MCF 10A (cell line): ENCODE data around the gene SLC26A2. TPM values are rescaled to one million over a fixed set of nuclear protein-coding genes. Genes with fewer than 3 reads are reported as not detected.

Source experiments
- BruUV-seq: library from RNA; stranded (reverse); fragments of 400-500 nt; replicated peaks from 2 replicates; lab custom pipeline; 2021; lab: Mats Ljungman, UMichigan
- CTCF ChIA-PET: fragments of 300-600 bp; sonication (Branson Sonifier 250); formaldehyde crosslinking; extraction: SDS; loops from one replicate; lab custom pipeline; 2021; ENCODE audit warnings: antibody characterized with exemption, inconsistent platforms; lab: Yijun Ruan, JAX
- POLR2A ChIA-PET: fragments of 300-600, 350-650 bp; sonication (Branson Sonifier 250); formaldehyde crosslinking; extraction: SDS; loops from one replicate; lab custom pipeline; 2020; ENCODE audit warnings: antibody characterized with exemption, inconsistent platforms; lab: Yijun Ruan, JAX
- DNase-seq: peaks from one replicate; pipeline ENCODE4 v3.0.0-alpha.2; 2018; ENCODE audit not compliant: unreplicated experiment
- H3K27ac Mint-ChIP-seq: one replicate; pipeline ENCODE4 v1.8.0; 2022; ENCODE audit warnings: mild to moderate bottlenecking, low read depth, mixed read lengths; ENCODE audit not compliant: unreplicated experiment
- H3K27me3 Mint-ChIP-seq: one replicate; pipeline ENCODE4 v1.8.0; 2022; ENCODE audit warnings: mixed read lengths; ENCODE audit not compliant: insufficient read depth, unreplicated experiment
- H3K36me3 Mint-ChIP-seq: one replicate; pipeline ENCODE4 v1.8.0; 2022; ENCODE audit warnings: mild to moderate bottlenecking, moderate library complexity, mixed read lengths; ENCODE audit not compliant: insufficient read depth, unreplicated experiment
- H3K4me1 Mint-ChIP-seq: one replicate; pipeline ENCODE4 v1.8.0; 2022; ENCODE audit warnings: mixed read lengths; ENCODE audit not compliant: insufficient read depth, unreplicated experiment
- H3K4me3 Mint-ChIP-seq: one replicate; pipeline ENCODE4 v1.8.0; 2022; ENCODE audit warnings: mild to moderate bottlenecking, moderate library complexity, mixed read lengths; ENCODE audit not compliant: unreplicated experiment
- H3K9me3 Mint-ChIP-seq: one replicate; pipeline ENCODE4 v1.8.0; 2022; ENCODE audit warnings: mixed read lengths; ENCODE audit not compliant: unreplicated experiment
- intact Hi-C: fragments of 100-400 bp; cut with micrococcal nuclease; formaldehyde crosslinking; loops from 2 replicates; pipeline ENCODE4 v1.14.1; 2022
- total RNA-seq: library from RNA; stranded (reverse); gene quantifications from 2 replicates; pipeline ENCODE4 v1.2.3, GENCODE V29; 2022
- TF ChIP-seq, protein P1 (sequence below): fragments of 200-600 bp; IDR thresholded peaks from one replicate; pipeline ENCODE4 v1.8.0; 2022; ENCODE audit warnings: antibody characterized with exemption, mild to moderate bottlenecking; ENCODE audit not compliant: unreplicated experiment

The SLC26A2 gene
- total RNA-seq, 1 experiment from 2014 or later: 56.2 TPM

GRCh38 chr5:149936700-149937091 lies 23.9 kb upstream of the SLC26A2 start:
- DNase-seq: peak; percentile 27
- H3K4me1 Mint-ChIP-seq: peaks cover 69% of the 10 kb centered on the region
- CTCF ChIA-PET: interaction anchor here (0.5 to 8.9 kb wide), 21 partner anchors 11 to 387 kb away, joined by 3 to 105 read pairs (median 5); partner anchors contain the start of gene SLC26A2
- H3K27ac Mint-ChIP-seq: peak overlapping the region; percentile 98
- H3K27me3 Mint-ChIP-seq: no peaks in the 10 kb centered on the region
- intact Hi-C loops: no loop called here
- H3K36me3 Mint-ChIP-seq: peaks cover 8% of the 10 kb centered on the region
- H3K4me3 Mint-ChIP-seq: peak overlapping the region; percentile 4
- BruUV-seq: no TSS peak
- TF ChIP-seq, protein P1, sequence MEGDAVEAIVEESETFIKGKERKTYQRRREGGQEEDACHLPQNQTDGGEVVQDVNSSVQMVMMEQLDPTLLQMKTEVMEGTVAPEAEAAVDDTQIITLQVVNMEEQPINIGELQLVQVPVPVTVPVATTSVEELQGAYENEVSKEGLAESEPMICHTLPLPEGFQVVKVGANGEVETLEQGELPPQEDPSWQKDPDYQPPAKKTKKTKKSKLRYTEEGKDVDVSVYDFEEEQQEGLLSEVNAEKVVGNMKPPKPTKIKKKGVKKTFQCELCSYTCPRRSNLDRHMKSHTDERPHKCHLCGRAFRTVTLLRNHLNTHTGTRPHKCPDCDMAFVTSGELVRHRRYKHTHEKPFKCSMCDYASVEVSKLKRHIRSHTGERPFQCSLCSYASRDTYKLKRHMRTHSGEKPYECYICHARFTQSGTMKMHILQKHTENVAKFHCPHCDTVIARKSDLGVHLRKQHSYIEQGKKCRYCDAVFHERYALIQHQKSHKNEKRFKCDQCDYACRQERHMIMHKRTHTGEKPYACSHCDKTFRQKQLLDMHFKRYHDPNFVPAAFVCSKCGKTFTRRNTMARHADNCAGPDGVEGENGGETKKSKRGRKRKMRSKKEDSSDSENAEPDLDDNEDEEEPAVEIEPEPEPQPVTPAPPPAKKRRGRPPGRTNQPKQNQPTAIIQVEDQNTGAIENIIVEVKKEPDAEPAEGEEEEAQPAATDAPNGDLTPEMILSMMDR: no peak
- no peaks in the 10 kb centered on the region for H3K9me3 Mint-ChIP-seq
- POLR2A ChIA-PET: interaction anchor here (0.7 to 6.3 kb wide), 32 partner anchors 8 to 851 kb away, joined by 3 to 138 read pairs (median 4); partner anchors contain the start of genes HMGXB3, PDE6A, SLC26A2 and TIGD6

DNA sequence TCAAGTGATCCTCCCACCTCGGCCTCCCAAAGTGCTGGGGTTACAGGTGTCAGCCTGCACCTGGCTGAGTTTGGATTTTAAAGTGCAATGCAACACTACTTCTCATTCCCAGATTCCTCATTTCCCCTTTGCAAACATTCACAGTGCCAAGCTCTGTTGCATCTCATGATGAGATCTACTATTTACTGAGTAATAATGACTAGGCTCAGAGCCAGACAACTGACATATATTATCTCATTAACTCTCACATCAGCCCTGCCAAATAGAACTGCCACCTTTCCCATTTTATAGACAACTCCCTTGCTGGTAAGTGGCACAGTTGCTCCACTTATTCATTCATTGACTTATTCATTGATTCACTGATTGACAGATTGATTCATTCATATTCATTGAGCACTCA lies 22.9 kb upstream of the SLC26A2 start:
- peak; percentile 92 for DNase-seq
- H3K27me3 Mint-ChIP-seq: no peaks in the 10 kb centered on the region
- TF ChIP-seq, protein P1: no peak
- no peaks in the 10 kb centered on the region for H3K9me3 Mint-ChIP-seq
- H3K27ac Mint-ChIP-seq: peak overlapping the region; percentile 98
- peaks cover 8% of the 10 kb centered on the region for H3K36me3 Mint-ChIP-seq
- CTCF ChIA-PET: interaction anchor here (0.5 to 8.9 kb wide), 7 partner anchors 14 to 281 kb away, joined by 3 to 105 read pairs (median 10); partner anchors contain the start of gene SLC26A2
- H3K4me3 Mint-ChIP-seq: peak overlapping the region; percentile 43
- POLR2A ChIA-PET: interaction anchor here (0.6 to 6.3 kb wide), 19 partner anchors 11 to 304 kb away, joined by 3 to 138 read pairs (median 9); partner anchors contain the start of gene SLC26A2
- H3K4me1 Mint-ChIP-seq: peaks cover 77% of the 10 kb centered on the region
- BruUV-seq: no TSS peak
- intact Hi-C loops: loop anchor here (2.0 kb wide), 2 partner anchors 21 to 41 kb away; no protein-coding TSS in a partner anchor

DNA sequence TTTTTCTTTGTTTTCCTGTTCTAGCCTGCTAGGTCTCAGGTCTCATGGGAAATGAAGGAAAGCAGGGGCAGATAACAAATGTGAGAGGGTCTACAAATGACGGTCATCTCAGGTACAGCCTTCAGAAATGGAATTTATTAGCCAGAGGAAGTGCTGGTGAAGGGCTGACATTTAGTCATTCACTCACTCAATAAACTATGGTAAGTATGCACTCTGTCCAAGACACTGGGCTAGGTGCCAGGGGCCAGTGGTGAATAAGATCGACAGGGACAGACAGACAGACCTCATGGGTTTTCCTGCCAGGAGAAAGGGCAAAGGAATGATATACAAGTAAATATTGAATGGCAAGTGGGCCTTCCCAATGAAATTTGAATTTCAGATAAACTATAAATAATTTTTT lies 22.3 kb upstream of the SLC26A2 start:
- Mint-ChIP-seq H3K36me3 (peaks cover 8% of the 10 kb centered on the region), H3K27me3 (no peaks in the 10 kb centered on the region), H3K4me3 (peak overlapping the region; percentile 43), H3K4me1 (peaks cover 77% of the 10 kb centered on the region), H3K27ac (peak overlapping the region; percentile 98), H3K9me3 (no peaks in the 10 kb centered on the region)
- intact Hi-C loops: loop anchor here (2.0 kb wide), 2 partner anchors 21 to 41 kb away; no protein-coding TSS in a partner anchor
- CTCF ChIA-PET: no interaction called here
- no TSS peak for BruUV-seq
- POLR2A ChIA-PET: no interaction called here
- TF ChIP-seq, protein P1: no peak
- peak; percentile 99 for DNase-seq

DNA sequence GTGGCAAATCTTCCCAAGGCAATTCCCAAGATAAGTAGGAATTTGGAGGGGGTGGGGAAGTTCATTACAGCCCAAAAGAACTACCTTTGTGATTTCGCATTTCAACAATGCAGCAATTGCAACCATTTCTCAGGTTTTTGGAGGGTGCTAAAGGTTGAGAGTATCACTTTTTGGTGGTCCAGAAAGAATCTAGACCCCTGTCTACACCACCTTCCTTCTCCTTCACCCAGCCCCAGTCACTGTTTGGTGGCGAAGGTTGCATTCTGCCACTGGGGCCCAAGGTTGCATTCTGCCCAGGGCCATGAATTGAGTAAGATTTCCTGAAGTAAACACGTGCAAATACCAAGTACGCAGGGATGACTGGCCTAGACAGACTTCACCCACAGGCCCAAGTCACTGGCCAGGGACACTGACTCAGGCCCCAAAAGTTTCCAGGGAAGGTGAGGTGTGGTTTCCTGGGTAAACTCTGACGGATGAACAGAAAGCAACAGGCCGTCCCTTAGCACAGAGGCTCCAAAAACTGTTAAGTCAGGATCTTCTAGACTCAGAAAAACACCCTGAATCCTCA lies 21.7 kb upstream of the SLC26A2 start:
- intact Hi-C loops: loop anchor here (1.0 to 2.0 kb wide), 3 partner anchors 21 to 42 kb away; partner anchors contain the start of gene SLC26A2
- peak overlapping the region; percentile 55 for H3K4me3 Mint-ChIP-seq
- H3K27ac Mint-ChIP-seq: peak overlapping the region; percentile 98
- peaks cover 77% of the 10 kb centered on the region for H3K4me1 Mint-ChIP-seq
- no peaks in the 10 kb centered on the region for H3K27me3 Mint-ChIP-seq
- no peaks in the 10 kb centered on the region for H3K9me3 Mint-ChIP-seq
- TF ChIP-seq, protein P1: no peak
- POLR2A ChIA-PET: interaction anchor here (0.7 to 2.6 kb wide), 23 partner anchors 10 to 961 kb away, joined by 3 to 58 read pairs (median 5); partner anchors contain the start of gene SLC26A2
- DNase-seq: peak; percentile 100
- H3K36me3 Mint-ChIP-seq: peaks cover 8% of the 10 kb centered on the region
- CTCF ChIA-PET: interaction anchor here (0.6 to 2.1 kb wide), 17 partner anchors 8 to 329 kb away, joined by 3 to 14 read pairs (median 4); partner anchors contain the start of gene SLC26A2
- BruUV-seq: no TSS peak
